GM18505 (cell line): Measurements from ENCODE around the gene SIAH2.

Experiments used
- ATAC-seq: cut with Tn5 transposase; IDR thresholded peaks from one replicate; pipeline ENCODE4 v1.9.1; 2021; ENCODE audit not compliant: unreplicated experiment
- POLR2A ChIP-seq: IDR thresholded peaks from 4 replicates; pipeline ENCODE4 v1.6.1; 2011; ENCODE audit warnings: borderline replicate concordance; ENCODE audit not compliant: insufficient read depth, insufficient read length; ENCODE audit errors: extremely low read depth

The SIAH2 gene

DNA sequence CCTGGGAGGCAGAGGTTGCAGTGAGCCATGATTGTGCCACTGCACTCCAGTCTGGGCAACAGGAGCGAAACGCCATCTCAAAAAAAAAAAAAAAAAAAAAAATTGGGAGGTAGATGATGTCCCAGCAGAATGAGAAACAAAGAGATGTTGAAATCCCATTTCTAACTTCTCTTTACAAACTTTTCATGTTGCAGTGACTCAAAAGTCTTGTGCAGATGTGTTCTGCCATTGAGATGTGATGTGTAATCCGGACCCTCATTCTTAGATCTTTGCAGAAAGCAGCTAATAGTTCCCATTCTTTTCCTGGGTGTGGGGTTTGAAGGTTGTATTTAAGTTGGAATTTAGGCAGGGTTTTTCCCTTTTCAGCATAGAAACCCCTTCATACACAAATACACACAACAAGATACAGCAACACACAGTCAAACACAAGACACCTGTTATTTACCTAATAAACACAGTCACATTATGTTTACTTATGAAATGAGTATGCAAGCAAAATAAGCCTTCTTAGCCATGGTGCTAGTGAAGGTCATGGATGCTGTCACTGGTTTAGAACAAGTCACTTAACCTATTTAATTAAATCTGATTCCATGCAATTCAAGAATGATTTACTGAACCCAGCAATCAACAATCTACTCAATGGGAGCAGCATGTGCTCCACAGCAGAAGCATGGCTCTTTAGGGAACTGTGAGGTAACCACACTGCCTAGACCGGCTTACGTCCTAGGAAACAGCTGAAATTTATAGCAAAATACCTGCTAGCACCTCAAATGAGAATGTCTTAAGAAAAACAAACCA lies 14.9 kb downstream of the SIAH2 start:
- ATAC-seq = no peak
- no peak for TF ChIP-seq POLR2A

DNA sequence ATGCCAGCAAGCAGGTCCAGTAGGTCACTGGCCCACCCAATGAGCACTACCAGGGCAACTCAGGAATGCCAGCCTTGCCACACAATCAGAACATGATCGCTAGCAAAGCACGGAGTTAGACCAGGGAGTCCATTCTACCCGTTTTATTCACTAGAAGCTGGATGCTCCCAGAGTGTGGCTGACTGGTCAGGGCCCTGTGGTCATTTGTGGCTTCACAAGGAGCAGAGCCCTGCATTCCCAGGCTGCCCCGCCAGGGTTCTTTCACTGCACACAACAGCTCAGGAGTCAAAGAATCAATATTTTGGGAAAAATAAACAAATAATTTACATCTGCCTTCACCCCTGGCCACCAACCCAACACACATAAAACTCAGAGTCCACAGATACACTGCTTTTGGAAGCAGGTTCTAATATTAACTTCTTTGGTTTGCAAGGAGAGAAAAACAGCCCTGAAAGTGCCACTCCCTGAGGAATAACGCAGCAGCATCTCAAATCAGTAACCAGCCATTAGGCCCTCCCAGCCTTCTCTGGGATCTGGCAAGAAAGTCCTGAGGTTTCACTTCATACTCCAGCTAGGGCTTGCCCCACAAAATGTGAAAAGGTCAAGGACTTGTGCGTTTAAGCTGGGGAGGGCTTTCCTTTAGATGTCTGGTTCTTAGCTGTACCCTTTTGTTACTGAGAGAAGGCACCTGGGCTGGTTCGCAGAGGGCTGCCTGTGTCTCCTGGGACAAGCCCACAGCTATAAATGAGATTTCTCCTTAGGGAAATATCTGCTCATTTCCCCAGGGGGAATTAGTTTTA lies 16.0 kb downstream of the SIAH2 start:
- ATAC-seq = no peak
- TF ChIP-seq POLR2A = no peak

DNA sequence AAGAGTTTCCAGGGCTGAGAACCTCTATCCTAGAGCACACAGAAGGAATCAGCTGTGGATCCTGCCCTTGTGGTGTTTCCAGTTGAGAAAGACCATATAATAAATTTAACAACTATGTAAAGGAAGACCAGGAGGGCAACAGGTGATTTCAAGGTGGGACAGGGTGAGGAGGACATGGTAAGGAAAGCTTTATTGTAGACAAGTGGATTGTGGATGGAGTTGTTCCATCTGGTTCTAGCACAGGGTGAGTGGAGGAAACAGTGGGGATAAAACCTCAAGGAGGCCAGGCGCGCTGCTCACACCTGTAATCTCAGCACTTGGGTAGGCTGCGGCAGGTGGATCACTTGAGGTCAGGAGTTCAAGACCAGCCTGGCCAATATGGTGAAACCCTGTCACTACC lies 17.1 kb downstream of the SIAH2 start:
- ATAC-seq = no peak
- no peak for TF ChIP-seq POLR2A

DNA sequence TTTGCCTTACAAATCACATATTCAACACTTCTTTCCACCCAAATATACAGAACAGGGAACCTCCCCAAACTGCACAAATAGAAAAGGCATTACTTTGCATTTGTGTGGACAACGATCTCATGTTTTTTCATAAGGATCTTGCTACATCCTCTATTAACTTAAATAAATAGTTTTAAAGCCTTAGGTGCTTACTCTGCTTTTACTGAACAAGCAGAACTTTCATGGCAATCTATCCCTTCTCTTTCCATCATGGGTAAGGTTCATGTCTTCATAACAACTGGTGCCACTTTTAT lies 18.1 kb downstream of the SIAH2 start:
- ATAC-seq = no peak
- no peak for TF ChIP-seq POLR2A

DNA sequence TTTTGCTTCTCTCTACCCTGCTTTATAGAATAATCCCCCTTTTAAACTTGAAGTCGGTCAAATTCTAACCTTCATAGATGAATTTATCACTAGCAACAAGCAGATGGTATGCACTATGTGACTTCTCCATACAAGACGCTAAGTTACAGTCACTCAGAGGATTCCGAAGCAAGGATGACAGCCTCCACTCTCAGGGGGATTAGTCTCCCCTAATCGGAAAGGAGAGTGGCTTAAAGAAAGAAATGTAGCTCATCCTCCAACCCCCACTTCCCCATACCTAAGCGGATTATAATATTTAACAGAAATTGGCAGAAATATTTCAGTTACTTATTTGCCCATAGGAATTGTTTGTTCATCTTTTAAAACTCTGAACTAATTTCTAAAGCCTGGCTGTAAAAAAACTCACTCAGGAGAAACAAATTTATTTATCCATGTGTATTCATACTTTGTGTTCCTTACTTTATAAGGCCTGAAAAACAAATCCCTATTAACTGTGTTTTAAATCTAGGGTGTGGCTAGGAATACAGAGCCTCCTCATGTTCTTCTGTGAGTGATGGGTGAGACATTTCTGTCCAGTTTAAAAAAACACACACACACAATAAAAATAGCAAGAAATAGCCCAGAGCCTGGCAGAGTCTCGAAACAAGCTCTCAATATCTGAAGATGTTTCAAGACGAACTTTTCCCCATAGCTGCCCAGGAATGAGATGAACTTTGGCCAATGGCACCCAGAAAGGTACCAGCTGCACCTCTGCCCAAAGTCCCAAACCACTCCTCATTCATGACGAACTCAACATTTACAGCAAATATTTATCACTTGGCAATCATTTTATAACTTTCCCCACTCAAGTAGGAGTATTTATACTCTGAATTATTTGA lies 18.7 kb downstream of the SIAH2 start:
- no peak for ATAC-seq
- no peak for TF ChIP-seq POLR2A

DNA sequence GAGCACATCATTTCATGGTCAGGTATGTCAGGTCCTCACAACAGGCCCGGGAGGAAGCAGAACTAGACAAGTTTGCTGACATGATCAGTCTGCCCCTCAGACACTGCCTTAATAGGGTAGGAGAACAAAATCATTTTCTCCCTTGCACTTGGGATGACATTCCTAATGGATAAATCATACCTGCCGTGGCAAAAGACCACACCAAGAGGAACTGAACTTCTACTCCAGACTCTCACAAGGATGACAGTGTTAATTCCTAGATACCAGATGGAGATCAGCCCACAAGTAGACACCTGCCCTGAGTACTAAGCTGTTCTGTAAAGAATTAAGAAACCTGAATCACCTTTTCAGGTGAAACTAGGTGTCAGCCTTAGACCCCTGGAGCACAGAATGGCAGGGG lies 19.5 kb downstream of the SIAH2 start:
- no peak for ATAC-seq
- TF ChIP-seq POLR2A = no peak

DNA sequence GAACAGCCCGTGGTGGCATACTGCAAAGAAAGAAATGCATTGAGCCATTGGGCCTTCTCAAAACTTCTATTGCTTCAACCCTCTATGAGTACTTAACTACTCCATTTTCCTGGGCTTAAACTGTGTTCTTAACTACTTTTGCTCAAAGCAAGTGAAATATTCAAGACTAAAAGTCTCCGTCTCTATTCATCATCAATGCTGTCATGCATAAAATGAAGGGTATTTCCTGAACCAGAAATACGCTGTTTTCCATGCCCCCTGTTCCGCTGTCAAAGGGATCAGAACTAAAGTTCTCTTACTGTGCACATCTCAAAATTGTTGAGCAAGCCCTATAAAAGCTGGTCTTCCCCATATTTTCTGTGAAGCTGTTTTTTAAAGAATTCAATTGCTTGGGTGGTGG lies 20.3 kb downstream of the SIAH2 start:
- TF ChIP-seq POLR2A = no peak
- ATAC-seq = no peak

DNA sequence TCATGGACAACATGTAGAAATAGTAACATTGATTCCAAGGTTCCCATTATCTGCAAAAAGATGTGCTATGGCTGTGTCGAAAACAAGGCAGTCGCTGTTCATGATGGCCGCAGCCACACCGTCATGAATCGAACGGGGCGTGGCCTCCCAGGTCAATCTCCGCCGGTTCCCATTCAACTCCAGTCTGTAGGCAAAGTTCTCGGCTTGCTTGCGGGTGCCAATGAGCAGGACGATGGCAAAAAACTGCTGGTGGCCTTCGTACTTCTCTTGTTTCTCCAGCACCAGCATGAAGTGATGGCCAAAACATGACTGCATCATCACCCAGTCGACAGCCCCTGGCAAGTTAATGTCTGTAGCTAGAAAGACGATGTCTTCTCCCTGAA lies 20.8 kb downstream of the SIAH2 start:
- ATAC-seq = no peak
- no peak for TF ChIP-seq POLR2A

DNA sequence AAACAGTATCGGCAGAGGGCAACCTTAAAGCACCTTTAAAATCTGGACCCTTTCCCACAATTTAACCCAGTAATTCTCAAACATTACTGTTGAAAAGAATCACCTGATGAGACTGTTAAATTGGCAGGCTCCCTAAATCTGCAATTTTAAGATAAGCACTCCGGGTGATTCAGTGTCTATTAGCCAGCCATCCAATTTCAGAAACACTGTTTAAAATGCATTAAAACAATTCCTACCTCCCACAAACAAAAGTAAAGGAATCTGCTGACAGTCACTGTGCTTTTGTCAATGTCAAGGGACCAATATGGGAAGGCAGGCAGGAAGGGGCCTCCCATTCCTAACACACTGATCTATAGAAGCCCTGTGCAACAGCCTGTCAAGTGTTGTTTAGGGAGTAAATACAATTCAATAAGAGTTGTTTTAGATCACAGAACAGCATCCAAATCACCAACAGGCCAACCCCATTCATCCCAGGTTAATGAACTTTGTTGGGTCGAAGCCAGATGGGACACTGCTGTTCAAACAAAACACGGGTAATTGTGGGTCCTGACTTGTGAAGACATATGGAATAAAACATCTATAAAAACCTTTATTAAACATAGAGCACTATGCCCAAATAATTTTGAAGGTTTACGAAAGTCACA lies 21.4 kb downstream of the SIAH2 start:
- ATAC-seq = no peak
- TF ChIP-seq POLR2A = no peak

DNA sequence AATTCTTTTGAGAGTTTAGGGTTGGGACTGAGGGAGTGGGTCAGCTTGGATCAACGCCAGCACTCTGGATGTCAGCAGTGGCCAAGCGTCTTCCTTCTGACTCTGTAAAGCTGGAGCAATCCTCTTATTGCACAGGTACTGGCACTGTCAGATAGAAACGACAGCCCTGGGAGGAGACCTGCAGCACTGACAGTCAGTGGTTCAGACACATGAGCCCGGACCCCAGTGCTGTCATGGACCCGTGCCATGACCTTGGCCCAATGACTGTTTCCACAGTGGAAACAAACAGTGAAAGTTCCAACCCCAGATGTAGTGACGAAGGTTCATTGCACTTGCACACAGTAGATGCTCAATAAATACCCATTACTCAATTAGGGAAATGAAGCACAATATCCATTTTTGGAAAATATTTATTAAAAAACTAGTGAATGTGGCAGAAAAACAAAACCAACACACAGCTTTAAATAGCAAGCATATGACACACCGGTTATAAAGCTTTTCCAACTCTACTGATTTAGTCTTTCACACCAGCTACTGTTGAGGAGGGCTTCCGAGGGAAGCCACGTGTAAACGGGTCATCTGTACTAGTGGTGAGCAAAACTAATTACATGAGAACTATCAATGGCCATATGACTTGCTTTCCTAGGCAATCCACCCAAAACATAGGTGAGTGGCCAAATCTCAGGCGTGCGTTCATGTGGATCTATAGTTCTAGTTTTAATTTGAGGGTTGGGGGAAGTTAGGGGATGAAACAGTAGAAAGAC lies 22.1 kb downstream of the SIAH2 start:
- no peak for TF ChIP-seq POLR2A
- no peak for ATAC-seq

DNA sequence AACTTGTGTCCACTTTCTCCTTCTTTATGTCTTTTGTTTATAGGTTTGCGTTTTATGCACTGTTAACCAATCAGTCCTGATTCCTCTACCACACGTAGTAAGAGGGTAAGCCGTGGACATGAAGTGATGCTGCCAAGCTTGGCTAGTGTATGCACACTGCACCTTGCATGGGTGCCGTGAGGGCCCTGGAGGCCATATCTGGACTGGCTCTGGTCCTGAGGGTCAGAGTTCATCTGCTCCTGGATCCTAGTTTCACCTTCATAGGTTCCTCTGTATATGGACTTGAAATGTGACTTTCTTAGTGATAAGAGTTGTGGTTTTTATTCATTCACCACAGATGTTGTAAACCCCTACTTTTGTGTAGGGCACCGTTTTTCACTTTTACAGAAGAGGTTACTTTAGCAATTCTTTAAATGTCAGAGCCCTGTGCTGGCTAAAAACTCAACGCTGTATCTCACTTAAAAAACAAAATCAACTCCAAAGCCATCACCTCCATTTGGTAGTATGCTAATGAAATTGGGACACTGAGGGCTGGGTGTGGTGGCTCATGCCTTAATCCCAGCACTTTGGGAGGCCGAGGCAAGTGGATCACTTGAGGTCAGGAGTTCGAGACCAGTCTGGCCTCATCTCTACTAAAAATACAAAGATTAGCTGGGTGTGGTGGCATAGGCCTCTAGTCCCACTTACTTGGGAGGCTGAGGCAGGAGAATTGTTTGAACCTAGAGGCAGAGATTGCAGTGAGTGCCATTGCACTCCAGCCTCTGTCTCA lies 22.9 kb downstream of the SIAH2 start:
- TF ChIP-seq POLR2A = no peak
- peak; percentile 34 for ATAC-seq
